ENCODE data around the gene SHISA9. TPM values are rescaled to one million over a fixed set of nuclear protein-coding genes. Genes with fewer than 3 reads are reported as not detected.

SHISA9 gene
- total RNA-seq, 1 donor from 2014 or later: not detected

GRCh38 chr16:12944300-12944699, 42.9 kb downstream of the SHISA9 start:
- DNase-seq (ENCODE audit: low spot score): no peak

DNA sequence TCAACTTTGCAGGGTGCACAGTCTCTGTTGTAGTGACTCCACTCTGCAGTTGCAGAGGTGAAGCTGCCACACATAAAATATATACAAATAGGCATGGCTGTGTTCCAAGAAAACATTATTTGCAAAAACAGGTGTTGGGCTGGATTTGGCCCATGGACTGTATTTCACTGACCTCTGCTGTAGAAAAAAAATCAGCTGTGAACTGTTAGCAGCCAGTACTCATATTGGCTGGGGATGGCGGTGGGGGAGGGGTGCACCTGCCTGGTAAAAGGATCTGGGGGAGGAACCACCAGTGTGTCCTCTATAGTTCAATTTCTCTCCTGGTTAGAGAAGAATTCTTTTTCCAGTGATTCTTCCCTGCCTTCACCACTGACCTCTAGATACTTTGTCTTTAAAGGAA, 50.0 kb downstream of the SHISA9 start:
- DNase-seq (ENCODE audit: low spot score): no peak

DNA sequence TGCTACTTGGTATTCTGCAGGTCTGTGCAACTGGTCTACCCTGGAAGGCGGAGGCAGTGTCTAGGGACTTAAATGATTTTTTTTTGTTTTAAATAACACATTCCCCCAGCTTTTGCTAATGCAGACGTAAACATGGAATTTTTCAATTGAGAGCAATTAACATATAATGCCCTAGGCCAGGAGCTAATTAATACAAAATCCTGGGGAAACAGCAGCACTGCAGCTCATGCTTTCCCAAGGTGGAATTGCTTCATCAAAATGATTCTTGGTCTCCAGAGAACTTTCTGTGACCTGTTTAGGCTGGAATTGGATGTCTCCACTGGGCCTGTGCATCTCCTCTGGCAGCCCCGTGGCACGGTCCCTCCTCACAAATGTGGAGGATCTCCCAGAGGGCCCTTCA, 50.6 kb downstream of the SHISA9 start:
- no peak for DNase-seq (ENCODE audit: low spot score)

DNA sequence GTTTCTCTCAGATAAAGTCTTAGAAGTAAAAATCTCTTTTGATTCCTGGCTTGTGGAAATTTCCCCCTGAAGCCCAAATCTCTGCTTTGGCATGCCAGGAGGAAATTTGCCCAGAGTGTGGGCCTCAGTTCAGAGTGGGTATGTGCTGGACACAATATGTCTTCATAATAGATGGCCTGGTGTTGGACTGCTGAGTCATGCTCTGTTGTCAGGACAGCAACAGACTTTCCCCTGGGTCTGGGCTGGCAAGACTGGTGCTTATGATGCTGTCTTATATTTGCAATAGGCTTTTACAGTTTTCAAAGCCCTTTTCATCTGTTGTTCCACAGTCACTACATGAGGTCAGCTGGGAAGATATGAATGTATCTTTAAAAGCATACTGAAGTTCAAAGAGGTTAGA, 57.0 kb downstream of the SHISA9 start:
- no peak for DNase-seq (ENCODE audit: low spot score)

DNA sequence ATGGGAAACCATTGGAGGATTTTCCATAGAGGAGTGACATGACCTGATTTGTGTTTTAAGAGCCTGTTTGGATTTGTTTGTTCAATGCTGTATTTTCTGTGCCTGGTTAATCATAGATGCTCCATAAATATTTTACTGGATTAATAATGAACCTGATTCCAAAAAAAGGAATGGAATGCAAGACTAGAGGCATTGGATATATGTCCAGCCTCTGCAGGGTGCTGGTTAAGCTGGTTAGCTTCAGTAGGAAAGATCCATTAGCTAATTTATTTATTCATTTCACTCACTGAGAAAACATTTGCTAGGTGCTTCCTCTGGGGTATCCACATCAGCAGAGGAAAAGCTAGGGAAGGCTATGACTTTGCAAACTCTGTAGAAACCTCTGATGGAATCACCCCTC, 57.7 kb downstream of the SHISA9 start:
- DNase-seq (ENCODE audit: low spot score): no peak

DNA sequence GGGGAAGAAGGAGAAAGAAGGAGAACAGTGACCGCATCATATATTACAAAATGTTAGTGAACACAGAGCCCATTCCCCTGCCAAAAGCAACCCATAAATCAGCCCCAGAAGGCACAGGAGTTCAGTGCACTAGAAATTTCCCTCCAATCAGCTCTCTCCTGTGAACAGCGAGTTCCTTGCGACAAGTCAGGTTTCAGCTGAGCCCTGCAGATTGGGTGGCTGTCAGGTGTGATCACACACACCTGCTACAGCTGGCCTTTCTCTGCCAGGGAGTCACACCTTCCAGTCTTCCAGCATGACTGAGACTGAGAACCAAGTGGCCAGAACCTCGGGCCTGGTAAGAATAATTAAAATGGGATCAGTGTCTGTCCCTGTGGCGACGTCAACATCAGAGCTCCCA, 60.2 kb downstream of the SHISA9 start:
- DNase-seq (ENCODE audit: low spot score): no peak

- DNase-seq (ENCODE audit: low spot score): no peak
These were observed 63.1 kb downstream of the SHISA9 start for GRCh38 chr16:12964461-12964860.

DNA sequence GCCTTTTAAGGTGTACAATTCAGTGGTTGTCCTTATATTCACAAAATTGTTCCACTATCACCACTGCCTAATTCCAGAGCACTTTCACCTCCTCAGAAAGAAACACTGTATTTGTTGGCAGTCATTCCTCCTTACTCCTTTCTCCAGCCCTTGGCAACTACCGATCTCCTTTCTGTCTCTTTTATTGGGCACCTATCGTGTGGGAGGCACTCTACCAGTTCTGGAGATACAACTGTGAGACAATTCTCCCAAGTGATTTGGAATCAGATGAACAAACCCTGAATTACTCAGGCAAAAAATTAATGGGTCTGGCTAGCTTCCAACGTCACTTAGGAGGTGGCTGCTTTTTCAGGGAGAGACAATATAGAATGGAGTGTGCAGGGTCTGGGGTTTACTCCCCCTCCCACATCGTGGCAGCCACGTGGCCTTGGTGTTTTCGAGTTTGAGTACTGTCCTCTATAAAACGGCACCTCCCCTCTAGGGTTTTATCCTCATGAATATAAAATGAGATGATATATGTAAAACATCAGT, 63.9 kb downstream of the SHISA9 start:
- DNase-seq (ENCODE audit: low spot score): no peak

DNA sequence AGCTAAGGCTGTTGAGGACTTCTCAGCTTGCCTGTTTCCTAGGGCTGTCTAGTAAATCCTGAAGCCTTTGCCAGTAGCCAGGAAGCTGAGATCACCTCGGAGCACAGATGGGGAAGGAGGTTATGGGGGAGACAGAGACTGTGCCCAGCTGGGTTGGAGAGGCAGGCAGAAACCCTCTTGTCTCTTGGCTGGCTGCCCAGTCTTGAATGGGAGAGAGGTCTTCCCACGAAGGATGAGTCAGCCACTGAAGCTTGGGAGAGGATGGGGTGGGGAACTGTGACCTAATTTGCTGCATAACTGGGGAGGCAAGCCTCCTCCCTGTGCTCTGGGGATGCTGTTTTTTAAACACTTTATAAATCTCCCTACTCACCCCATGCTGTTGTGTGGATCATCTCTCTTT, 69.8 kb downstream of the SHISA9 start:
- DNase-seq (ENCODE audit: low spot score): no peak

DNA sequence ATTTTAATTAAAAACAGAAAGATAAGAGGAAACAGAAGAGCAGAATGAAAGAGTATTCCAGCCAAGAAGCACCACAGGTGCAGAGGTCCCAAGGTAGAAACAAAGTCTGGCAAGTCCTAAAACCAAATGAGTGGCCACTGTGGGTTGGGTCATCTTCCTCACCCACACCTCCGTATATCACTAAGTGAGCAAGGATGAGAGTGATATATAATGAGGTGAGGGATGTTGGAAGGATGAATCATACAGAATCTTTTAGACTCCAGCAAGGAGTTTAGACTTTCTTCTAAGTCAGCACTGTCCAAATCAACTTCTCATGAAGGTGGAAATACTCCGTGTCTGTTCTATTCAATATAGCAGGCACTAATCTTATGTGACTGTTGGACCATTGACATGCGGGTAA, 70.8 kb downstream of the SHISA9 start:
- DNase-seq (ENCODE audit: low spot score): no peak

DNA sequence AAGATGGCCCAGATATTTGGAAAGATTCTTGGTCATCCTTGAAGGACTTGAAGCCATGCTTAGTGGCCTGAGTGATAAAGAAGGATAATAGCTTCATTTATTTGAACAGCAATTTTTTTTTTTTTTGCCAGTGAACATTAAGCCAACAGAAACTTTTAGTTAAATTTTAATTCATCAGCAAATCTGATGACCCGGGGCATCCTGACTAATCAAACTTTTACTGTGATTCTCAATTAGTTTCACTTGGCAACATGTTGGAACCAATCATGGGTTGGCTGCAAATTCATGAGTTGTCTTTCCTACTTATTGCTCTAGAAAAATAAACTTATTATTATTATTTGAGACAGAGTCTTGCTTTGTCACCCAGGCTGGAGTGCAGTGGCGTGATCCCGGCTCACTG, 74.4 kb downstream of the SHISA9 start:
- no peak for DNase-seq (ENCODE audit: low spot score)

GRCh38 chr16:12976496-12976895, 75.1 kb downstream of the SHISA9 start:
- no peak for DNase-seq (ENCODE audit: low spot score)

DNA sequence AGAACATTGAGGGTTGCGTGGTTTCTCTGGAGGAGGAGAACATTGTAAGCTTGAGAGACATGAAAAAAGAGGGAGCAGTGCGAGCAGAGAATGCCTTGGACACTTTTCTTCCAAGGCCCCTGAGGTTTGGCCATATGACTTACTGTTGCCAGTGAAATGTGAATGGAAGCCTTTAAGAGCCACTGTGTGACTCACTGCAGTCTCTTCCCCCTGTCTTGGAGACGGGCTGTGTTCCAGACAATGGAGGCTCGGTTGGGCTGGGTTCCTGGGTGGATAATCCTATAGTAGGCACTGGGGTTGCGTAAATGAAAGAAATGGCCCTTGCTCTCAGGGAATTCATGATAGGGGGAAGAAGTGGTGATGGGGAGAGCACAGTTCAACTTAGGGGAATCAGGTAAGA, 75.5 kb downstream of the SHISA9 start:
- no peak for DNase-seq (ENCODE audit: low spot score)

- no peak for DNase-seq (ENCODE audit: low spot score)
These were observed 84.1 kb downstream of the SHISA9 start for GRCh38 chr16:12985516-12985915.

- DNase-seq (ENCODE audit: low spot score): no peak
These were observed 86.7 kb downstream of the SHISA9 start for GRCh38 chr16:12988071-12988470.

DNA sequence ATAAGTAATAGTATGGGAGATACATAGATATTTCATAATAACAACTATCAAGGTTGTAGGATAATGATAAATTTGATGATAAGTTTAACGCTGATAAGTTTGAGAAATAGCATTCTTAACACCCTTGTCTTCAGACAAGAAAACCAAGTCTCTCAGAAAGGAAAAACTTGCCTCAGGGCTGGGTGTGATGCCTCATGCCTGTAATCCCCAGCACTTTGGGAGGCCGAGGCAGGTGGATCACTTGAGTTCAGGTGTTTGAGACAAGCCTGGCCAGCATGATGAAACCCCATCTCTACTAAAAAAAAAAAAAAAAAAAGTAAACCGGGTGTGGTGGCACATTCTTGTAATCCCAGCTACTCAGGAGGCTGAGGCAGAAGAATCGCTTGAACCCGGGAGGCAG, 90.7 kb downstream of the SHISA9 start:
- DNase-seq (ENCODE audit: low spot score): no peak

DNA sequence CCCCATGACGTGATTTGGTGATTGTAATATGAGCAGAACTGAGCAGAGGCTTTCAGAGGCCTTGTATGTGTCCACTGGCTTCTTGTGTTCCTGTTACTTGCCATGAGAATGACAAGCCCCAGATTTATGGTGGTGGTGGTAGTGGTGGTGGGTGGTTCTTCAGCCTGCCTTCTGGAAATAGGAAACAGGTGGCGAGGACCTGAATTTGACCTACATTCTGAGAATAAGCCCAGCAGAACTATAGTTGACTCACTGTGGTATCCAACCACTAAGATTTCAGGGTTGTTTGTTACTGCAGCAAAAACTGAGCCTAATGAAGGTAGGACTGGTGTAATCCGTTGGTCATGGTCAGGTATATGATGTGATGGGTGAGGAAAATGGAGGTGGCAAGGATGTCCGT, 93.0 kb downstream of the SHISA9 start:
- DNase-seq (ENCODE audit: low spot score): no peak

DNA sequence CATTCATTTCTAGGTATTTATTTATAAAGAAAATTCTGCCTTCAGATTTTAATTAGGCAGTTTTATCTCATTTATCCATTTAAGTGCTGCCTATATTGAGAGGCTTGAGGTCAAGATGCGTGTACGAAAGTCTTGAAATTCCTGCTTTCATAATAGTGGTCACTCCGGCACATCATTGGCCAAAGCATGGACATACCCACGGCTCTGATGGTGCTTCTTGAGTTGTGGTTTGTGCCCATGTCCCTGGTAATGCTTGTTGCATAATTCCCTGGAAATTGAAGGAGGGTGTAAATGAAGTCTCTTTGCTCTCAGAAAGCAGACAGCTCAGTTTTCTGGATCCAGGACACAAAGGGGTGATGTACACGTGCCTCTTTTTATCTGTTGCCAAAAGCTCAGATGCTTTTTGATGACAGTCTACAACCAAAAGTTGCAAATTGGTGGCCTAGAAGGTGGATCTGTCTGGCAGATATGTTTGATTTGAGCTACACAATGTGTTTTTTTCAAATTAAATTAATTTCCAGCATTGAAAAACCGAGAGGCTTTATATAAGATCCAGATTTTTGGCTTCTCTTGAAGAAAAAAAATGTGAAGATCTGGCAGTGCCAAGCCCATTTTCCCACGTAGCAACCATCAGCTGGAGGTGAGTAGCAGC, 94.4 kb downstream of the SHISA9 start:
- no peak for DNase-seq (ENCODE audit: low spot score)

DNA sequence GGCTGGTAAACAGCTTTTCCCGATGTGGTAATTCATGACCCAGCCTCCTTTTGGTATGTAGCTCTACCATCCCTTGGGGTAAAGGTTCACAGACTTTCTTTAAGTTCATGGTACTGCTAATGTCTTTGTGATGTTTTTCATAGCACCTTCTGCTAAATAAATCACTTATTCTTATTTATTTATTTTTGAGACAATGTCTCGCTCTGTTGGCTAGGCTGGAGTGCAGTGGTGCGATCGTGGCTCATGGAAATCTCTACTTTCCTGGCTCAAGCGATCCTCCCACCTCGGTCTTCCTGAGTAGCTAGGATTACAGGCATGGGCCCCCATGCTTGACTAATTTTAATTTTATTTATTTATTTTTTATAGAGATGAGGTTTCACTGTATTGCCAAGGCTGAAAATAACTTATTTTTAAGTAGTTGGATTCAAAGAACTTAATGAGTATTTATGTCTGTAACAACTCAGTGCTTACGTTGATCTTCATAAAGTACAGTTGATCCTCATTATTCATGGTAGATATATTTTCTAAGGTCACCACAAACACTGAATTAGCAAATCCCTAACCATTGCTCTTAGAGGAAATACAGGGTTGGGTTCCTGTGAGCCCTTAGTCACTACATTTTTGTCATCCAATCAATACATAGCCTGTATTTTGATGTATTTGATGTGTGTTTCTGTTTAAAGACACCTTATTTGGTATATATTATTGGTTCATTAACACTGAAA, 97.1 kb downstream of the SHISA9 start:
- DNase-seq (ENCODE audit: low spot score): no peak

DNA sequence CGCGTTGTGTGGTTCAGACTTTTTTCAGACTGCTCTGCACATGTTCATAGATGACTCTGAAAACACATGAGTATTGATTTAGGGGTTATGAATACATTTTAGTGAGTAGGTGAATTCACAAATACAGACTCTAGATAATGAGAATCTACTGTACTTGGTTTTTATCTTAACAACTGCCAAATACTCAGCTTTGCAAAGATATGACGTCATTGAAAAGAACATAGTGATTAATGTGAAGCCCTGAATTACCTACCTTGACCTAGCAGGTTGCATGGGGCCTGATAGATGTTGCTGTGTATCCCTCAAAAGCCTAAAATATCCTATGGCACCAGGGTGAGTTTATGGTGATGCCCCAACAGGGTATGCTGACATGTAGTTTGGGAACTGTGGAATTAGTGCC, 98.0 kb downstream of the SHISA9 start:
- DNase-seq (ENCODE audit: low spot score): no peak

- DNase-seq (ENCODE audit: low spot score): no peak
These were observed 104.4 kb downstream of the SHISA9 start for GRCh38 chr16:13005721-13006247.

GRCh38 chr16:13012601-13013000, 111.2 kb downstream of the SHISA9 start:
- DNase-seq (ENCODE audit: low spot score): no peak

DNA sequence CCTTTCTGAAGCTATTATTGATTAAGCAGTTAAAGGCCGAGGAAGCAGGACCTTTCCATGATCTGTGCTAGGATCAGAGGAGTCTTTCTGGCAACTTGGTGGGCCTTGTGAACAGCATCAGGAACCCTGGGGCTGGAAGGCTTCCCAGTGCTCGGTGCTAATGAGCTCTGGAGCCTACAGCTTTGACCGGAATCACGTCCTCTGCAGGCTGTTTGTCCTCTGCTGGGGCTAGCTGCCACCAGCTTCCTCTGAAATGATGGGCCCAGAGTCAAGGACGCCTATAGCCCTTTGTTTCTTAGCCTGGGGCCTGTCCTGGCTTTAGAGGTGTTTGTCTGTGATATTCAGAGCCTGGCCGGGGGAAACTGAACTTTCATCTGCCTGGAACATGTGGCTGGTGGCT, 111.6 kb downstream of the SHISA9 start:
- DNase-seq (ENCODE audit: low spot score): no peak
